Aorta (tissue), 5 donors: ENCODE results near the gene PLK2. TPM values are rescaled to one million over a fixed set of nuclear protein-coding genes. Genes with fewer than 3 reads are reported as not detected.

ENCODE experiments used
- ATAC-seq: fragments of 200-7000 bp; cut with Tn5 transposase; one replicate; pipeline ENCODE4 v1.9.1; 2022; ENCODE audit warnings: moderate library complexity; ENCODE audit not compliant: low FRiP score
- DNase-seq, 2 donors: peaks; one replicate each; pipeline ENCODE4 v3.0.0-alpha.2; 2020
- H3K27ac ChIP-seq, 2 donors: one replicate each; pipeline ENCODE4 v1.5.1; 2013; ENCODE audit warnings: low read length in 2 of 2, mild to moderate bottlenecking in 2 of 2, moderate library complexity in 2 of 2, control low read depth in 1 of 2, inconsistent platforms in 1 of 2, low read depth in 1 of 2
- H3K27me3 ChIP-seq, 2 donors: one replicate each; pipeline ENCODE4 v1.6.1; 2013; ENCODE audit warnings: control low read depth in 1 of 2, low read length in 1 of 2, mild to moderate bottlenecking in 1 of 2, moderate library complexity in 1 of 2; ENCODE audit not compliant: insufficient read depth in 2 of 2, control insufficient read depth in 1 of 2
- H3K36me3 ChIP-seq, 2 donors: one replicate each; pipeline ENCODE4 v1.6.1; 2013; ENCODE audit warnings: control low read depth in 1 of 2, low read length in 1 of 2, mild to moderate bottlenecking in 1 of 2; ENCODE audit not compliant: insufficient read depth in 2 of 2, control insufficient read depth in 1 of 2
- H3K4me1 ChIP-seq, 2 donors: one replicate each; pipeline ENCODE4 v1.6.1; 2013; ENCODE audit warnings: low read length in 2 of 2, control low read depth in 1 of 2, mild to moderate bottlenecking in 1 of 2, moderate library complexity in 1 of 2; ENCODE audit not compliant: insufficient read depth in 2 of 2, control insufficient read depth in 1 of 2
- H3K4me3 ChIP-seq, 2 donors: one replicate each; pipeline ENCODE4 v1.5.1; 2013; ENCODE audit warnings: low read length in 2 of 2, control low read depth in 1 of 2, mild to moderate bottlenecking in 1 of 2
- H3K9me3 ChIP-seq: one replicate; pipeline ENCODE4 v1.6.1; 2013; ENCODE audit warnings: mild to moderate bottlenecking, low read length; ENCODE audit not compliant: control insufficient read depth
- WGBS, 2 donors: extraction: QIAGEN DNeasy Blood & Tissue Kit; methylation state at CpG; one replicate each; pipeline ENCODE4 v1.1.7; 2013; 5-methylcytosine and 5-hydroxymethylcytosine counted together
- intact Hi-C, 2 donors: fragments of 100-400 bp; cut with DNase I; formaldehyde crosslinking; loops; one replicate each; pipeline versions ENCODE4 v1.14.2 to v1.15.0; 2022
- polyA plus RNA-seq, 2 donors: library from polyadenylated mRNA; stranded (reverse); fragments of 200-250 nt; gene quantifications; one replicate each; pipeline ENCODE4 v1.2.3, GENCODE V29; 2013
- total RNA-seq, 2 donors: library from RNA; stranded (reverse); fragmentation: NEBNext Ultra II Directional; extraction: Animal tissue kit (Norgen Biotek cat#: 25700); gene quantifications; one replicate each; pipeline ENCODE4 v1.2.1, GENCODE V29; 2021
- donor health status: healthy with polysubstance abuse.
- donor health status: Bipolar disorder and iron deficiency.
- donor health status: DM: no; HTN: no; CAD: no.
- donor health status: DM: no; HTN: no; CAD: no.
- donor health status: DM: yes; HTN: yes; CAD: no.

The PLK2 gene
- total and polyA plus RNA-seq, 4 donors, result 24.0 to 64.6 (median 35.5) TPM

DNA sequence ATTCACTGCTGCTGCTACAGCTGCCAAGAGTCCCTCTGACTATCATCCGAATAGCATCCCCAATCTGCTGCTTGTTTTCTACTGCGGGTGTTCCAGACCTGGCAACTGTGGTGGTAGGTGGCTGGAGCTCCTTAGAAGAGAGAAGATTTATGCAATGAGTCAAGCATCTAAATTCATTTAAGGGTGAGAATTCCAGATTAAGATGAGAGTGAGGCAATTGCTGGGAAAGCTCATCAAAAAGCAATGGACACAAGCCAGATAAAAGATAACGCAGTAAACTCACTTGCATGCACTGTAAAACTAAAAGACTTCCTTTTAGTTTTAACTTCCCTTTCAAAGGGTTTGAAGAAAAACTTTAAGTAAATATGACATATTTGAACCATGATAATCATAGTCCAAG, 3.9 kb downstream of the PLK2 start:
- no peaks in the 10 kb centered on the region for H3K9me3 ChIP-seq
- peaks cover 3 to 8% of the 10 kb centered on the region in 2 donors for H3K36me3 ChIP-seq
- H3K27ac ChIP-seq, result no peak overlapping the region
- H3K27me3 ChIP-seq, result no peaks in the 10 kb centered on the region
- no peak for DNase-seq
- WGBS, 2 donors, result 15% methylated on average over 3 of the region's 3 CpGs
- no peak for ATAC-seq
- H3K4me1 ChIP-seq, result peaks cover 0 to 3% of the 10 kb centered on the region in 2 donors
- intact Hi-C loops, result loop anchor here in 1 of 2 donors (5.0 kb wide), 1 partner anchor 329 kb away; no protein-coding TSS in a partner anchor
- peak overlapping the region; percentile 54 to 68 for H3K4me3 ChIP-seq

DNA sequence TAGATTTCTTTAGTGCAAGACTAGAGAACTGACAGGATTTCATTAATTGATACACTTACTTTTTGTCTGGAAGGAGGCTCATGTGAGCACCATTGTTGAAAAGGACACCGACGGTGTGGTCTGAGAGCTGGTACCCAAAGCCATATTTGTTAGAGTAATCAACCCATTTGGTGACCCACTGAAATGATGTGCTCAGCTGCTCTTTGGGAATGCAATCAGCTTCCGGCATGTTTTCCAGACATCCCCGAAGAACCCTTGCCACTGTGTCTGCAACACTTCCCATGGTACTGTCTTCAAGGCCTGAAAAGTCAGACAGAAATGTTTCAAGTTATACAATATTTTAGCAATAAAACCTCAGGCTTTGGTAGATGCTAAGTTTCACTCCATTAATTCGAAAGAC, 4.4 kb downstream of the PLK2 start:
- Histone ChIP-seq H3K9me3 (no peaks in the 10 kb centered on the region), H3K27ac (peak overlapping the region in 1 of 2 donors; percentile 41), H3K4me1 (peaks cover 0 to 3% of the 10 kb centered on the region in 2 donors), H3K4me3 (peak overlapping the region; percentile 54 to 68), H3K36me3 (peaks cover 3 to 8% of the 10 kb centered on the region in 2 donors), H3K27me3 (no peaks in the 10 kb centered on the region)
- ATAC-seq (no peak), DNase-seq (no peak)
- intact Hi-C loops, result loop anchor here in 1 of 2 donors (5.0 kb wide), 1 partner anchor 328 kb away; no protein-coding TSS in a partner anchor
- 22 to 25% methylated on average over 5 of the region's 5 CpGs for WGBS, 2 donors

DNA sequence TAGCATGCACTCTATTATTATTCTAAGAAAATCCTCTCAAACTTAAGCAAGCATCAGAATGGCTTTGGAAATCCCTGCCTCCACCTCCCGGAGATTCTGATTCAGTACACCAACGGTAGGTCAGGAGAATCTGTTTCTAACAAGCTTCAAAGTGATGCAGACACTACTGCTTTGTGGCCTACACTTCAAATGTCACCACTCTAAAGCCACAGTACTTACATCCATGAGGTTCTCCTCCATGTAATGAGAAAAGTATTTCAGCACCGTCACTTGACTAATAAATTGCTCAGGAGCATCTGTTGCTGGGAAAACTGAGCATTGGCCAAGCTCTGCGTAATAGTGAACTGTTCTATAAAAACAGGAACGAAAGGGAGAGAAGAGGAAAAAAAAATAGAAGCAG, 4.8 kb downstream of the PLK2 start:
- H3K36me3 ChIP-seq, result peaks cover 3 to 8% of the 10 kb centered on the region in 2 donors
- intact Hi-C loops, result loop anchor here in 1 of 2 donors (5.0 kb wide), 1 partner anchor 328 kb away; no protein-coding TSS in a partner anchor
- no peak overlapping the region for H3K27ac ChIP-seq
- H3K4me3 ChIP-seq, result peak overlapping the region; percentile 54 to 68
- H3K4me1 ChIP-seq, result peaks cover 0 to 3% of the 10 kb centered on the region in 2 donors
- H3K27me3 ChIP-seq, result no peaks in the 10 kb centered on the region
- DNase-seq (no peak), ATAC-seq (no peak)
- no peaks in the 10 kb centered on the region for H3K9me3 ChIP-seq
- 11 to 13% methylated on average over 5 of the region's 5 CpGs for WGBS, 2 donors

GRCh38 chr5:58454025-58454424, 5.9 kb downstream of the PLK2 start:
- no peak for ATAC-seq
- WGBS, 2 donors, result 67 to 76% methylated on average over 1 of the region's 1 CpG
- intact Hi-C loops, result no loop called here
- Histone ChIP-seq H3K27ac (peak overlapping the region in 1 of 2 donors; percentile 52), H3K4me3 (peak overlapping the region; percentile 2 to 32), H3K4me1 (peaks cover 0 to 3% of the 10 kb centered on the region in 2 donors), H3K9me3 (no peaks in the 10 kb centered on the region), H3K27me3 (no peaks in the 10 kb centered on the region), H3K36me3 (peaks cover 3 to 8% of the 10 kb centered on the region in 2 donors)
- no peak for DNase-seq

DNA sequence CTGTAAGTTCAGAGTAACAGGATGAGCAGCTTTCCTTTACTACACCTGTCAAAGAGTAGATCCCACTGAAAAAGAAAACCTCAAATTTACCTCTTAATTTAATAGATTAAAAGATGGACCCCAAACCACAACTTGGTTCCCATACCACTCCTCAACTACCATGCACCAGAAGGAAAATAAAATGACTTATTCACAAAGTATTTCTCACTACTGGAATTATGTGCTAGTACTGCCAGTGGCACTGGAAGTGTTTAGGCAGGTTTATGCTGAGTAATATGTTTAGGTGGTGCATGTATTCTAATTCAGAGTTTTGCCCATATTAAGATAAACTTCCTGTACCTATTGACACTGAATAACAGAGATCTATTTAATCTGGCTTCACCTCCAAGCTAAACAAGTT, 6.6 kb downstream of the PLK2 start:
- intact Hi-C loops, result no loop called here
- Histone ChIP-seq H3K9me3 (no peaks in the 10 kb centered on the region), H3K27me3 (no peaks in the 10 kb centered on the region), H3K4me1 (peaks cover 0 to 3% of the 10 kb centered on the region in 2 donors), H3K4me3 (no peak overlapping the region), H3K36me3 (peaks cover 3 to 8% of the 10 kb centered on the region in 2 donors), H3K27ac (no peak overlapping the region)
- ATAC-seq, result no peak
- no peak for DNase-seq

- WGBS, 2 donors, result 66 to 80% methylated on average over 3 of the region's 3 CpGs
- no peak overlapping the region for H3K4me3 ChIP-seq
- peaks cover 3 to 8% of the 10 kb centered on the region in 2 donors for H3K36me3 ChIP-seq
- ATAC-seq (no peak), DNase-seq (no peak)
- H3K9me3 ChIP-seq, result no peaks in the 10 kb centered on the region
- H3K27ac ChIP-seq, result peak overlapping the region in 1 of 2 donors; percentile 51
- H3K4me1 ChIP-seq, result peaks cover 0 to 3% of the 10 kb centered on the region in 2 donors
- H3K27me3 ChIP-seq, result no peaks in the 10 kb centered on the region
- intact Hi-C loops, result no loop called here
Observed at GRCh38 chr5:58452566-58453258, 7.2 kb downstream of the PLK2 start.

DNA sequence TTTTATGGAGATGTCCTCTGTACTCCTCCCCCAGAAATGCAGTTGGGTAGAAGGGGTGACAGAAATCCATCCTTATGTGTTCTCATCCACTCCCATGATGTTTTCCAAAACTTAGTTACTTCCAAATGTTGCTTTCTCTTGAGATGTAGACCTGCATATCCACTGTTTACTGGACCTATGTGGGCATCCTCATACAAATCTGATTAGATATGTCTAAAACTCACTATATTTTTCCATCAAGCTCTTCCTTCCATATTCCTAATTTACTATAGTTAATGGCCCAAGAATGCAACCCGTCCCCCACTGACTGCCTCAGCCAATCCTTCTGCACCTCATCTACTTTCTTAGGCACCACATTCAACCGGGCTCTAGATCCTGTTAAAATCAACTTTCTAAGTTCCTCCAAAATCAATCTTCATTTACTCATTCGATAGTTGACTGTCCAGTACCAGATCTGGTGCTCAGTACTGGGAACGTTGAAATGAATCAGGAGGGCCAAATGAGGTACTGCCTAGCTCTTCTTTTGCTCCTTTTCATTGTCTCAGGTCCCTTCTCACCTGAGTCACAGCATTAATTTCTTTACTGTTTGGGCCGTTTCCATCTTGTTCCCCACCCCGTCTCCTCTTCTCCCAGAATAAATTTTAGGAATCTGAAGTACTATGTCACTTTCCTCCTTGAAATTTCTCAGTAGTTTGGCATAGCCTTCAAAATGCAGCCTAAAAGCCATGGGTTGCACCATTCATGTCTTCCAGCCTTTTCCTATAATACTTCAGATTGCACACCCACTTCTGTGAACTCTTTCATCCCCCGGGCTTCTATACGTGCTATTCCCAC, 7.9 kb downstream of the PLK2 start:
- ATAC-seq, result no peak
- peak overlapping the region in 1 of 2 donors; percentile 12 for H3K27ac ChIP-seq
- H3K36me3 ChIP-seq, result peaks cover 2 to 8% of the 10 kb centered on the region in 2 donors
- H3K9me3 ChIP-seq, result no peaks in the 10 kb centered on the region
- intact Hi-C loops, result no loop called here
- H3K4me3 ChIP-seq, result no peak overlapping the region
- peaks cover 0 to 3% of the 10 kb centered on the region in 2 donors for H3K4me1 ChIP-seq
- DNase-seq, result no peak
- WGBS, 2 donors, result 63 to 67% methylated on average over 8 of the region's 8 CpGs
- H3K27me3 ChIP-seq, result no peaks in the 10 kb centered on the region

DNA sequence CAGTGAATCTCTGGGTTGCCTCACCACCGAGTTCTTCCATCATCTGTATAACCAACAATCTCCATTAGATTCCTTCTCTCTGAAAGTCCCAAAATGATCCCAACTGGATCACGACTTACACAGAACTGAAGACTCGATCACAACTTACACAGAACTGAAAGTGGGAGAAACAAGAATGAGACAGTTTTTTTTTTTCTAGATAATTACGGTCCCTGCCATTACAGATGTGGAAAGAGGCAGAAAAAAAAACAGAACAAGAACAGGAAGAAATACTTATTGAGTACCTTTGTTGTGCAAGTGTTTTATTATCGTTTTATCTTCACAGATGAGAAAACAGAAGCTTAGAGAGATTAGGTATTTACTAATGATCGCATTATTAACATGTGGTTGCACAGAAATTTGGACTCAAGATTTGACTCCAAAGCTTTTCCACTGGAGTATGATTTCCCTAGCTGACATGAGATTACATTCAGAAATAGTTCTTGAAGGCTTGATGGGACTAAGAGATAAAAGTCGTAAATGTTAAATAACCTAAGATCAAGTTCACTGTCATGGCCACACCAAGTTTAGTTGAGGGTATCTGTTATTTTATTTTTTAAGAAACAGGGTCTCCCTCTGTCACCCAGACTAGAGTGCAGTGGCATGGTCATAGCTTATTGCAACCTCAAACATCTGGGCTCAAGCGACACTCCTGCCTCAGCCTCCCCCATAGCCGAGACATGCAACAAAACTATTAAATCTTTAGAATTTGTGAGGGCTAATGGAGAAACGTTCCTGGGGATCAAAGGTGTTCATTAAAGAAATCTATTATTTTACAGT, 8.9 kb downstream of the PLK2 start:
- Histone ChIP-seq H3K27me3 (no peaks in the 10 kb centered on the region), H3K36me3 (peaks cover 0 to 8% of the 10 kb centered on the region in 2 donors), H3K4me3 (no peak overlapping the region), H3K9me3 (no peaks in the 10 kb centered on the region), H3K27ac (peak overlapping the region in 1 of 2 donors; percentile 33), H3K4me1 (peaks cover 0 to 3% of the 10 kb centered on the region in 2 donors)
- no peak for ATAC-seq
- DNase-seq, result no peak
- 58 to 63% methylated on average over 10 of the region's 10 CpGs for WGBS, 2 donors
- intact Hi-C loops, result no loop called here
